CD8-positive, alpha-beta memory T cell (primary cell): ENCODE measurements around the gene CERS3. TPM values are rescaled to one million over a fixed set of nuclear protein-coding genes. Genes with fewer than 3 reads are reported as not detected.

Source experiments
- CTCF ChIA-PET: fragments of 350-600 bp; sonication (Branson Sonifier 250); formaldehyde crosslinking; loops from one replicate; lab custom pipeline; 2021; ENCODE audit warnings: antibody characterized with exemption; lab: Charles Lee
- POLR2A ChIA-PET: fragments of 350-600 bp; sonication (Branson Sonifier 250); formaldehyde crosslinking; loops from one replicate; lab custom pipeline; 2021; ENCODE audit warnings: antibody characterized with exemption; lab: Charles Lee
- DNase-seq, 5 donors: peaks; one replicate each; pipeline versions ENCODE4 v3.0.0 to v3.0.0-alpha.2; 2020 to 2022; ENCODE audit warnings: mixed read lengths in 1 of 5
- H3K27ac ChIP-seq: one replicate; pipeline ENCODE4 v1.7.0; 2013; ENCODE audit warnings: low read depth, mild to moderate bottlenecking, low read length, moderate library complexity
- H3K27me3 ChIP-seq: 2 replicates; pipeline ENCODE4 v1.7.0; 2013; ENCODE audit warnings: low read length, mild to moderate bottlenecking; ENCODE audit not compliant: insufficient read depth, poor library complexity, severe bottlenecking
- H3K36me3 ChIP-seq: 2 replicates; pipeline ENCODE4 v1.7.0; 2013; ENCODE audit warnings: mild to moderate bottlenecking, low read length, moderate library complexity; ENCODE audit not compliant: insufficient read depth
- H3K4me1 ChIP-seq: 2 replicates; pipeline ENCODE4 v1.7.0; 2013; ENCODE audit warnings: mild to moderate bottlenecking, low read length, moderate library complexity; ENCODE audit not compliant: insufficient read depth
- H3K4me3 ChIP-seq: 2 replicates; pipeline ENCODE4 v1.7.0; 2013; ENCODE audit warnings: mild to moderate bottlenecking, low read length
- H3K9me3 ChIP-seq: 2 replicates; pipeline ENCODE4 v1.7.0; 2013; ENCODE audit warnings: mild to moderate bottlenecking, low read length
- H3K27ac Mint-ChIP-seq, 8 donors: one replicate each; pipeline ENCODE4 v1.8.0; 2020 to 2021; ENCODE audit warnings: mixed read lengths in 8 of 8, mild to moderate bottlenecking in 6 of 8, inconsistent platforms in 3 of 8, moderate library complexity in 3 of 8
- H3K27me3 Mint-ChIP-seq, 2 donors: one replicate each; pipeline ENCODE4 v1.8.0; 2020 to 2021; ENCODE audit warnings: mixed read lengths in 2 of 2, mild to moderate bottlenecking in 1 of 2, moderate library complexity in 1 of 2
- H3K36me3 Mint-ChIP-seq, 3 donors: one replicate each; pipeline ENCODE4 v1.8.0; 2020 to 2021; ENCODE audit warnings: mixed read lengths in 3 of 3, inconsistent platforms in 1 of 3, mild to moderate bottlenecking in 1 of 3
- H3K4me1 Mint-ChIP-seq, 3 donors: one replicate each; pipeline ENCODE4 v1.8.0; 2020 to 2021; ENCODE audit warnings: mixed read lengths in 3 of 3, inconsistent platforms in 1 of 3, mild to moderate bottlenecking in 1 of 3
- H3K4me3 Mint-ChIP-seq, 7 donors: one replicate each; pipeline ENCODE4 v1.8.0; 2020 to 2021; ENCODE audit warnings: mixed read lengths in 7 of 7, mild to moderate bottlenecking in 6 of 7, moderate library complexity in 4 of 7, inconsistent platforms in 2 of 7
- H3K9me3 Mint-ChIP-seq, 5 donors: one replicate each; pipeline ENCODE4 v1.8.0; 2020 to 2022; ENCODE audit warnings: mixed read lengths in 5 of 5, mild to moderate bottlenecking in 3 of 5, moderate library complexity in 2 of 5, inconsistent platforms in 1 of 5
- polyA plus RNA-seq: library from polyadenylated mRNA; unstranded; fragments of 300-500 nt; fragmentation: Illumina TruSeq; gene quantifications from one replicate; pipeline ENCODE4 v1.2.3, GENCODE V29; 2021
- total RNA-seq, 2 experiments: library from RNA; stranded (reverse); gene quantifications; one replicate each; pipeline ENCODE4 v1.2.3, GENCODE V29; 2021

CERS3 gene
- total and polyA plus RNA-seq, 3 experiments from 2014 or later = 0.16 to 0.24 TPM; not detected in 1

- ChIA-PET CTCF (no interaction called here), POLR2A (no interaction called here)
- Mint-ChIP-seq H3K27me3 (peaks cover 0 to 4% of the 10 kb centered on the region in 2 donors), H3K27ac (peak overlapping the region in 1 of 8 donors; percentile 52), H3K4me3 (no peak overlapping the region), H3K4me1 (peaks cover 7 to 11% (median 8%) of the 10 kb centered on the region in 3 donors), H3K36me3 (no peaks in the 10 kb centered on the region), H3K9me3 (no peaks in the 10 kb centered on the region)
- H3K4me3 ChIP-seq = no peak overlapping the region
- no peak for DNase-seq
- peaks cover 12% of the 10 kb centered on the region for H3K4me1 ChIP-seq
- H3K27ac ChIP-seq = no peak overlapping the region
- H3K27me3 ChIP-seq = no peaks in the 10 kb centered on the region
- no peaks in the 10 kb centered on the region for H3K36me3 ChIP-seq
- no peaks in the 10 kb centered on the region for H3K9me3 ChIP-seq
Observed at GRCh38 chr15:100515758-100516157, 13.0 kb downstream of the CERS3 start.

GRCh38 chr15:100508641-100509300 lies 20.0 kb downstream of the CERS3 start:
- Histone ChIP-seq H3K4me3 (no peak overlapping the region), H3K4me1 (no peaks in the 10 kb centered on the region), H3K9me3 (no peaks in the 10 kb centered on the region), H3K36me3 (no peaks in the 10 kb centered on the region), H3K27ac (no peak overlapping the region), H3K27me3 (no peaks in the 10 kb centered on the region)
- Mint-ChIP-seq H3K27ac (no peak overlapping the region), H3K4me3 (no peak overlapping the region), H3K36me3 (peaks cover 0 to under 1% (median 0%) of the 10 kb centered on the region in 3 donors), H3K4me1 (no peaks in the 10 kb centered on the region), H3K27me3 (peaks cover under 1 to 8% of the 10 kb centered on the region in 2 donors), H3K9me3 (peaks cover 0 to 2% (median 0%) of the 10 kb centered on the region in 5 donors)
- DNase-seq = no peak
- ChIA-PET CTCF (no interaction called here), POLR2A (no interaction called here)

DNA sequence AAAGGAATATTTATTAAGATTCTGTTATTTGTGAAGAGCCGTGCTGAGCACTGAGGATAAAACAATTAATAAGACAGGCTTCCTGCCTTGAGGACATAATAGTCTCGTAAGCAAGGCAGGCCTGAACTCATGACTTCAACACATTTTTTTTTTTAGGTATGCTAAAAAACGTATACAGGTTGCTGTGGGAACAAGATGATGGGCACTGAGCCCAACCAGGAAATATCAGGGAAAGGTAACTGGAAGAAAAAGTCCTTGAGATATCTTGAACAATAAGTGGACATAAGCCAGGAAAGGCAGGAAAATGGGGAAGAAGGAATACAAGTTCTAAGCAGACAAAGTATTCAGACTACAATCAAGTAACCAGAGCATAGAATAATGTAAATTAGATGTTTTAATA lies 26.1 kb downstream of the CERS3 start:
- no peaks in the 10 kb centered on the region for H3K9me3 Mint-ChIP-seq
- Histone ChIP-seq H3K36me3 (no peaks in the 10 kb centered on the region), H3K27ac (no peak overlapping the region), H3K4me1 (no peaks in the 10 kb centered on the region), H3K4me3 (no peak overlapping the region), H3K9me3 (no peaks in the 10 kb centered on the region), H3K27me3 (no peaks in the 10 kb centered on the region)
- ChIA-PET POLR2A (no interaction called here), CTCF (no interaction called here)
- H3K4me1 Mint-ChIP-seq = no peaks in the 10 kb centered on the region
- peaks cover 3 to 11% of the 10 kb centered on the region in 2 donors for H3K27me3 Mint-ChIP-seq
- H3K4me3 Mint-ChIP-seq = no peak overlapping the region
- no peak for DNase-seq
- H3K27ac Mint-ChIP-seq = no peak overlapping the region
- H3K36me3 Mint-ChIP-seq = peaks cover 0 to 11% (median 5%) of the 10 kb centered on the region in 3 donors

GRCh38 chr15:100501117-100501516 lies 27.6 kb downstream of the CERS3 start:
- DNase-seq = no peak
- H3K36me3 ChIP-seq = no peaks in the 10 kb centered on the region
- no peaks in the 10 kb centered on the region for H3K27me3 ChIP-seq
- H3K4me1 ChIP-seq = no peaks in the 10 kb centered on the region
- no peaks in the 10 kb centered on the region for H3K9me3 Mint-ChIP-seq
- H3K27me3 Mint-ChIP-seq = peaks cover 12 to 15% of the 10 kb centered on the region in 2 donors
- H3K36me3 Mint-ChIP-seq = peaks cover 0 to 11% (median 5%) of the 10 kb centered on the region in 3 donors
- POLR2A ChIA-PET = no interaction called here
- H3K4me3 ChIP-seq = no peak overlapping the region
- H3K4me1 Mint-ChIP-seq = no peaks in the 10 kb centered on the region
- no peaks in the 10 kb centered on the region for H3K9me3 ChIP-seq
- CTCF ChIA-PET = no interaction called here
- H3K27ac Mint-ChIP-seq = no peak overlapping the region
- H3K27ac ChIP-seq = no peak overlapping the region
- H3K4me3 Mint-ChIP-seq = no peak overlapping the region

DNA sequence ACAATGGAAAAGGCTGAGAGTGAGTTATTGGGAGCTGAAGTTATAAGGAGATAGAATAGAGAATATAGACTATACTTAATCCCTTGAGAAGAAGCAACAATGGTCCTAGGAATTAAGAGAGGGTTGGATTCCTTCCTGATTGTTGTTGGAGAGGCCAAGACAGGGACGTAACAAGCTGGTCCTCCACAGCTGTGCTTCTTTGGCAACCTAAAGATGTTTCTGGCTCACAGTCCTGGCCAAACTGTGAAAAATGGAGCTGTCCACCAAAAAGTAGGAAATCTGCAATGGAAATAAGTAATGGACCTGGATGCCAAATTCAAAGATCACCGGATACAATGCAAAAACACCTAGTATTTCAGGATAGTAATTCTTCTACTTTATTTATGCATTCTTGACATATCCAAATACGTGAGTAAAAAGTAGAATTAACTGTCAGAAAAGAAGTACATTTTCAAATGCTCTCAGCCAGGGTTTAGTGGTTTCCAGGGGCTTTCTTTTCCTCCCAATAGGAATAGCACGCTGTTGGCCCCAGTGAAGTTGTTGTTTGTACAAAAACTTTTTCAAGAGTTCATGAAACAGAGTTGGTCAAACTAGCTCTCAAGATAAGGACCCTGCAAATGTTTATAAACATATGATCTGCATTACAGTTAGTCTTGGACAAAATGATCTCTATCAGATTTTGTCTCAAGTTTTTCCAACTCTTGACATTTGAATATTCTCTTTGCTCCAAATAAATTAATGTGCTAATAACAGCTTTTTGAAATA lies 28.3 kb downstream of the CERS3 start:
- no peak overlapping the region for H3K4me3 ChIP-seq
- peaks cover 12 to 15% of the 10 kb centered on the region in 2 donors for H3K27me3 Mint-ChIP-seq
- no peak for DNase-seq
- H3K27ac Mint-ChIP-seq = no peak overlapping the region
- no peaks in the 10 kb centered on the region for H3K27me3 ChIP-seq
- H3K4me1 Mint-ChIP-seq = no peaks in the 10 kb centered on the region
- H3K4me1 ChIP-seq = no peaks in the 10 kb centered on the region
- no peaks in the 10 kb centered on the region for H3K9me3 ChIP-seq
- no peaks in the 10 kb centered on the region for H3K36me3 ChIP-seq
- ChIA-PET POLR2A (no interaction called here), CTCF (no interaction called here)
- H3K9me3 Mint-ChIP-seq = no peaks in the 10 kb centered on the region
- H3K4me3 Mint-ChIP-seq = no peak overlapping the region
- H3K36me3 Mint-ChIP-seq = peaks cover 0 to 11% (median 5%) of the 10 kb centered on the region in 3 donors
- H3K27ac ChIP-seq = no peak overlapping the region

DNA sequence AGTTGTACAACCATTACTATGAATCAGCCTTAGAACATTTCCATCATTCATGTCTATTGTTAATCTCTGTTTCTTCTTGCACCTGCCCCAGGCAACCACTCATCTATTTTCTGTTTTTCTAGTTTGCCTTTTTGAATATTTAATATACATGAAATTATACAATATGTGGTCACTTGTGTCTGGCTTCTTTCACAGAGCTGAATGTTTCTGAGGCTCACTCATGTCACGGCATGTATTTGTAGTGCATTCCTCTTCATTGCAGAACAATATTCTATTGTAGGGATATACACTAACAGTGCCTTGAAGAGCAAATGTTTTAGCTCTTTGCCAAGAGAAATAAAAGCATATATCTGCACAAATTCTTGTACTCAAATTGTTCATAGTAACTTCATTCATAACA lies 32.9 kb downstream of the CERS3 start:
- H3K27ac Mint-ChIP-seq = no peak overlapping the region
- no peak overlapping the region for H3K4me3 Mint-ChIP-seq
- H3K27ac ChIP-seq = no peak overlapping the region
- peaks cover 0 to 5% (median 5%) of the 10 kb centered on the region in 3 donors for H3K36me3 Mint-ChIP-seq
- ChIA-PET CTCF (no interaction called here), POLR2A (no interaction called here)
- no peaks in the 10 kb centered on the region for H3K4me1 ChIP-seq
- no peaks in the 10 kb centered on the region for H3K36me3 ChIP-seq
- H3K4me1 Mint-ChIP-seq = no peaks in the 10 kb centered on the region
- peaks cover 16 to 19% of the 10 kb centered on the region in 2 donors for H3K27me3 Mint-ChIP-seq
- H3K27me3 ChIP-seq = no peaks in the 10 kb centered on the region
- DNase-seq = no peak
- H3K9me3 ChIP-seq = no peaks in the 10 kb centered on the region
- H3K4me3 ChIP-seq = no peak overlapping the region
- no peaks in the 10 kb centered on the region for H3K9me3 Mint-ChIP-seq

GRCh38 chr15:100493213-100493612 lies 35.5 kb downstream of the CERS3 start:
- no peak overlapping the region for H3K27ac ChIP-seq
- no peak overlapping the region for H3K4me3 ChIP-seq
- Mint-ChIP-seq H3K27me3 (peaks cover 15 to 16% of the 10 kb centered on the region in 2 donors), H3K27ac (no peak overlapping the region), H3K36me3 (no peaks in the 10 kb centered on the region), H3K4me1 (no peaks in the 10 kb centered on the region), H3K9me3 (no peaks in the 10 kb centered on the region), H3K4me3 (no peak overlapping the region)
- H3K9me3 ChIP-seq = no peaks in the 10 kb centered on the region
- no peaks in the 10 kb centered on the region for H3K36me3 ChIP-seq
- no peaks in the 10 kb centered on the region for H3K4me1 ChIP-seq
- POLR2A ChIA-PET = no interaction called here
- H3K27me3 ChIP-seq = no peaks in the 10 kb centered on the region
- DNase-seq = no peak
- CTCF ChIA-PET = no interaction called here

DNA sequence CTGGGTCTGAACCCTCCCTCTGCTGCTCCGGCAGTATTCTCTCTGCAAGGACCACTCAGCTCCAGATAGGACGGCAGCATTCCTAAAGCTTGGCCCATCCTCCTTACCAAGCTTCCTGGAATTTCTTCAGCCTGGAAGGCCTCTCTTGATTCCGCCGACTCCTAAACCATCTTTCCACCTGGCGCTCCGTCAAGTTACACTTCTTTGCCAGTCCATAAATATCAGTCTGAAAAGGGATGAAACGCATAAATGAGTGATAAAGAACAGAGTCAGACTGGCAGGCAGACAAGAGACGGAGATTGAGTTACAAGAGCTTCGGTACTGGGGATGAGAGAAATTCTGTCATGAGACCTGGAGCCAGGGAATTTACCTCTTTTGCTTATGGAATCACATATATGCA lies 44.3 kb downstream of the CERS3 start:
- Histone ChIP-seq H3K4me1 (no peaks in the 10 kb centered on the region), H3K36me3 (no peaks in the 10 kb centered on the region), H3K27me3 (no peaks in the 10 kb centered on the region), H3K4me3 (no peak overlapping the region), H3K9me3 (no peaks in the 10 kb centered on the region), H3K27ac (no peak overlapping the region)
- POLR2A ChIA-PET = no interaction called here
- H3K4me1 Mint-ChIP-seq = no peaks in the 10 kb centered on the region
- CTCF ChIA-PET = no interaction called here
- DNase-seq = no peak
- H3K36me3 Mint-ChIP-seq = peaks cover 0 to 3% (median 1%) of the 10 kb centered on the region in 3 donors
- no peaks in the 10 kb centered on the region for H3K27me3 Mint-ChIP-seq
- no peak overlapping the region for H3K27ac Mint-ChIP-seq
- peaks cover 0 to 4% (median under 1%) of the 10 kb centered on the region in 5 donors for H3K9me3 Mint-ChIP-seq
- no peak overlapping the region for H3K4me3 Mint-ChIP-seq
